SK-N-SH (cell line): ENCODE measurements around the gene TP53I11. TPM values are rescaled to one million over a fixed set of nuclear protein-coding genes. Genes with fewer than 3 reads are reported as not detected.

ENCODE experiments used
- CTCF ChIA-PET: fragments of 300-600, 350-600 bp; formaldehyde crosslinking; extraction: SDS; loops from one replicate; lab custom pipeline; 2021; lab: Yijun Ruan, JAX
- POLR2A ChIA-PET: fragments of 350-600 bp; sonication (Branson Sonifier 250); formaldehyde crosslinking; extraction: SDS; loops from one replicate; lab custom pipeline; 2020; ENCODE audit warnings: antibody characterized with exemption, inconsistent platforms; lab: Yijun Ruan, JAX
- DNase-seq: peaks from one replicate; pipeline ENCODE4 v3.0.0; 2012
- H2AFZ ChIP-seq: fragments of 200-600 bp; sonication (generic); 2 replicates; pipeline ENCODE4 v1.8.1; 2016; ENCODE audit warnings: antibody characterized with exemption, mild to moderate bottlenecking, low read depth
- H3F3A ChIP-seq: fragments of 200-600 bp; sonication (generic); replicated peaks from 2 replicates; pipeline ENCODE3; 2016; ENCODE audit warnings: antibody characterized with exemption, mild to moderate bottlenecking; ENCODE audit not compliant: insufficient read depth
- H3K27ac ChIP-seq, 2 experiments: fragments of 200-500 bp in 1 of 2; fragments of 200-600 bp in 1 of 2; sonication (Bioruptor generic) in 1 of 2; sonication (generic), shearing (Covaris generic) in 1 of 2; 2 replicates each; pipeline versions ENCODE4 v1.5.1 to v1.6.1; 2014 to 2016; ENCODE audit warnings: low read depth in 2 of 2, inconsistent platforms in 1 of 2, low read length in 1 of 2, mild to moderate bottlenecking in 1 of 2, mixed read lengths in 1 of 2
- H3K27me3 ChIP-seq: fragments of 200-600 bp; sonication (generic), shearing (Covaris generic); 2 replicates; pipeline ENCODE4 v1.6.1; 2016; ENCODE audit warnings: mixed run types; ENCODE audit not compliant: insufficient read depth
- H3K36me3 ChIP-seq, 2 experiments: fragments of 200-500 bp in 1 of 2; fragments of 200-600 bp in 1 of 2; sonication (Bioruptor generic) in 1 of 2; sonication (generic) in 1 of 2; replicated peaks in 1 of 2; 2 replicates each; pipeline versions ENCODE3 to v1.5.1; 2014 to 2016; ENCODE audit warnings: low read length in 1 of 2, mild to moderate bottlenecking in 1 of 2; ENCODE audit not compliant: insufficient read depth in 2 of 2, control insufficient read depth in 1 of 2
- H3K4me1 ChIP-seq, 2 experiments: fragments of 200-500 bp in 1 of 2; fragments of 200-600 bp in 1 of 2; sonication (Bioruptor generic) in 1 of 2; sonication (generic), shearing (Covaris generic) in 1 of 2; 2 replicates each; pipeline versions ENCODE4 v1.5.1 to v1.6.1; 2014 to 2016; ENCODE audit warnings: low read depth in 1 of 2, low read length in 1 of 2, mixed run types in 1 of 2; ENCODE audit not compliant: insufficient read depth in 2 of 2, control insufficient read depth in 1 of 2
- H3K4me2 ChIP-seq: fragments of 200-600 bp; sonication (generic), shearing (Covaris generic); 2 replicates; pipeline ENCODE4 v1.6.1; 2017; ENCODE audit warnings: mixed run types
- H3K4me3 ChIP-seq, 2 experiments: fragments of 200-500 bp in 1 of 2; fragments of 200-600 bp in 1 of 2; sonication (Bioruptor generic) in 1 of 2; sonication (generic), shearing (Covaris generic) in 1 of 2; 2 replicates each; pipeline versions ENCODE4 v1.5.1 to v1.8.1; 2014 to 2016; ENCODE audit warnings: low read depth in 2 of 2, inconsistent platforms in 1 of 2, low read length in 1 of 2, mild to moderate bottlenecking in 1 of 2, mixed read lengths in 1 of 2, moderate library complexity in 1 of 2
- H3K79me2 ChIP-seq: fragments of 200-600 bp; sonication (generic); 2 replicates; pipeline ENCODE4 v1.8.1; 2017; ENCODE audit warnings: mild to moderate bottlenecking; ENCODE audit not compliant: insufficient read depth
- H3K9ac ChIP-seq: fragments of 200-600 bp; sonication (generic); 2 replicates; pipeline ENCODE4 v1.6.1; 2017; ENCODE audit warnings: mixed run types
- H3K9me2 ChIP-seq: fragments of 200-600 bp; sonication (generic); 2 replicates; pipeline ENCODE4 v1.6.1; 2017; ENCODE audit warnings: mixed run types
- H3K9me3 ChIP-seq: fragments of 200-600 bp; sonication (generic); 2 replicates; pipeline ENCODE4 v1.6.1; 2017; ENCODE audit warnings: mixed run types, mild to moderate bottlenecking, moderate library complexity
- H4K20me1 ChIP-seq: fragments of 200-600 bp; sonication (generic); 2 replicates; pipeline ENCODE4 v1.6.1; 2017; ENCODE audit warnings: mild to moderate bottlenecking, mixed run types; ENCODE audit not compliant: insufficient read depth
- ELF1 ChIP-seq: IDR thresholded peaks from 2 replicates; pipeline ENCODE4 v1.4.0; 2012
- FOXJ3 ChIP-seq: sonication (generic); formaldehyde crosslinking; IDR thresholded peaks from 2 replicates; pipeline ENCODE4 v1.5.1; 2020; ENCODE audit warnings: mild to moderate bottlenecking, missing genetic modification reagents
- GATA2 ChIP-seq: sonication (generic); formaldehyde crosslinking; IDR thresholded peaks from 2 replicates; pipeline ENCODE4 v1.5.0; 2020; ENCODE audit warnings: mild to moderate bottlenecking, missing genetic modification reagents
- JUND ChIP-seq: IDR thresholded peaks from 2 replicates; pipeline ENCODE4 v1.4.0; 2012
- REST ChIP-seq: IDR thresholded peaks from 2 replicates; pipeline ENCODE4 v1.6.1; 2012; ENCODE audit warnings: mild to moderate bottlenecking, low read depth, low read length, moderate library complexity
- RFX5 ChIP-seq: IDR thresholded peaks from 2 replicates; pipeline ENCODE4 v1.6.1; 2012; ENCODE audit warnings: mild to moderate bottlenecking, improper control_type of control experiment, low read length
- USF1 ChIP-seq: IDR thresholded peaks from 2 replicates; pipeline ENCODE4 v1.4.0; 2012; ENCODE audit warnings: low read depth, borderline replicate concordance
- WGBS: methylation state at CpG from one replicate; pipeline ENCODE4 v1.1.6; 2017; ENCODE audit warnings: low lambda C conversion rate; 5-methylcytosine and 5-hydroxymethylcytosine counted together
- polyA plus RNA-seq, 3 experiments: library from polyadenylated mRNA; depleted of rRNA; stranded (reverse); fragments of >200 nt; gene quantifications; 2 replicates each; pipeline ENCODE4 v1.2.3, GENCODE V29; 2012

Gene TP53I11
- polyA plus RNA-seq, 1 of the 3 experiments (the other 2 are of a cell fraction): 6.6 TPM

GRCh38 chr11:44983786-44984185 lies 33.1 kb upstream of the TP53I11 start:
- no peak overlapping the region for H3K9ac ChIP-seq
- H2AFZ ChIP-seq: no peak overlapping the region
- H3K36me3 ChIP-seq: no peaks in the 10 kb centered on the region
- no peak overlapping the region for H3K27ac ChIP-seq
- H3K27me3 ChIP-seq: peaks cover 18% of the 10 kb centered on the region
- H4K20me1 ChIP-seq: no peaks in the 10 kb centered on the region
- ChIA-PET POLR2A (no interaction called here), CTCF (interaction anchor here (0.6 to 1.7 kb wide), 2 partner anchors 11 to 48 kb away, joined by 3 to 4 read pairs; no protein-coding TSS in a partner anchor)
- DNase-seq: no peak
- no peaks in the 10 kb centered on the region for H3F3A ChIP-seq
- no peak overlapping the region for H3K4me3 ChIP-seq
- no peaks in the 10 kb centered on the region for H3K9me2 ChIP-seq
- no peaks in the 10 kb centered on the region for H3K9me3 ChIP-seq
- TF ChIP-seq USF1: no peak
- no peak for TF ChIP-seq ELF1
- no peak for TF ChIP-seq JUND
- TF ChIP-seq FOXJ3 (CRISPR knock-in tag): no peak
- WGBS: 64% methylated on average over 7 of the region's 7 CpGs
- H3K4me1 ChIP-seq: peaks cover under 1 to 2% of the 10 kb centered on the region in 2 experiments; a peak in 2 of 4 replicates
- no peaks in the 10 kb centered on the region for H3K79me2 ChIP-seq
- H3K4me2 ChIP-seq: no peak overlapping the region

- CTCF ChIA-PET: interaction anchor here (0.9 to 2.1 kb wide), 5 partner anchors 21 to 128 kb away, joined by 3 to 15 read pairs (median 4); partner anchors contain the start of gene TP53I11
- no peaks in the 10 kb centered on the region for H3F3A ChIP-seq
- H3K79me2 ChIP-seq: no peaks in the 10 kb centered on the region
- no peak for DNase-seq
- H3K9me3 ChIP-seq: no peaks in the 10 kb centered on the region
- no peak overlapping the region for H3K4me2 ChIP-seq
- H3K4me3 ChIP-seq: no peak overlapping the region
- peaks cover 2 to 12% of the 10 kb centered on the region in 2 experiments; a peak in 2 of 4 replicates for H3K4me1 ChIP-seq
- peaks cover 10% of the 10 kb centered on the region; the same call in 1 of the 2 replicates for H3K27me3 ChIP-seq
- 54% methylated on average over 4 of the region's 8 CpGs for WGBS
- no peak overlapping the region for H3K9ac ChIP-seq
- no peak overlapping the region for H2AFZ ChIP-seq
- TF ChIP-seq GATA2 (CRISPR knock-in tag) (no peak), RFX5 (no peak), REST (no peak)
- no peaks in the 10 kb centered on the region for H3K9me2 ChIP-seq
- no peaks in the 10 kb centered on the region for H3K36me3 ChIP-seq
- POLR2A ChIA-PET: no interaction called here
- H3K27ac ChIP-seq: no peak overlapping the region
- no peaks in the 10 kb centered on the region for H4K20me1 ChIP-seq
Measured at GRCh38 chr11:44982496-44983062, 31.9 kb upstream of the TP53I11 start.
